CD4-positive, alpha-beta T cell treated with Interleukin-12 subunit alpha and Interleukin-12 subunit beta, for 1 hour (primary cell): ENCODE measurements around the gene B3GAT1.

Experiments
- DNase-seq: peaks from one replicate; pipeline ENCODE4 v3.0.0-alpha.2; 2020

Gene B3GAT1

GRCh38 chr11:134389464-134390180 is 22.4 kb downstream of the B3GAT1 start:
- DNase-seq = no peak

GRCh38 chr11:134388590-134388989 is 23.5 kb downstream of the B3GAT1 start:
- DNase-seq = no peak

GRCh38 chr11:134387501-134387900 is 24.5 kb downstream of the B3GAT1 start:
- no peak for DNase-seq

- no peak for DNase-seq
These were observed 25.1 kb downstream of the B3GAT1 start for GRCh38 chr11:134386945-134387344.

GRCh38 chr11:134385774-134386565 is 26.1 kb downstream of the B3GAT1 start:
- DNase-seq = no peak

GRCh38 chr11:134385171-134385570 is 26.9 kb downstream of the B3GAT1 start:
- DNase-seq = no peak

- no peak for DNase-seq
These were observed 27.6 kb downstream of the B3GAT1 start for GRCh38 chr11:134384406-134384805.

GRCh38 chr11:134383576-134384221 is 28.3 kb downstream of the B3GAT1 start:
- DNase-seq = no peak

- DNase-seq = no peak
These were observed 29.2 kb downstream of the B3GAT1 start for GRCh38 chr11:134382830-134383229.

GRCh38 chr11:134382257-134382656 is 29.8 kb downstream of the B3GAT1 start:
- no peak for DNase-seq

GRCh38 chr11:134380785-134381184 is 31.3 kb downstream of the B3GAT1 start:
- no peak for DNase-seq

GRCh38 chr11:134380229-134380628 is 31.8 kb downstream of the B3GAT1 start:
- DNase-seq = no peak

GRCh38 chr11:134379241-134379640 is 32.8 kb downstream of the B3GAT1 start:
- no peak for DNase-seq

- no peak for DNase-seq
These were observed 34.2 kb downstream of the B3GAT1 start for GRCh38 chr11:134377876-134378275.

- no peak for DNase-seq
These were observed 35.7 kb downstream of the B3GAT1 start for GRCh38 chr11:134376150-134376921.

GRCh38 chr11:134374891-134375550 is 37.0 kb downstream of the B3GAT1 start:
- no peak for DNase-seq

- no peak for DNase-seq
These were observed 37.9 kb downstream of the B3GAT1 start for GRCh38 chr11:134374171-134374570.

GRCh38 chr11:134373591-134374052 is 38.4 kb downstream of the B3GAT1 start:
- no peak for DNase-seq

- no peak for DNase-seq
These were observed 39.1 kb downstream of the B3GAT1 start for GRCh38 chr11:134372961-134373360.

GRCh38 chr11:134372536-134372935 is 39.5 kb downstream of the B3GAT1 start:
- DNase-seq = no peak

- DNase-seq = no peak
These were observed 40.4 kb downstream of the B3GAT1 start for GRCh38 chr11:134371436-134372185.
